Lower lobe of right lung (tissue), 2 donors: ENCODE data around the gene C15orf40. TPM values are rescaled to one million over a fixed set of nuclear protein-coding genes. Genes with fewer than 3 reads are reported as not detected.

Source experiments
- ATAC-seq, 2 donors: fragments of 200-7000 bp; cut with Tn5 transposase; one replicate each; pipeline ENCODE4 v1.9.1; 2020 to 2022; ENCODE audit warnings: mild to moderate bottlenecking in 2 of 2, moderate library complexity in 2 of 2
- DNase-seq: peaks from one replicate; pipeline ENCODE4 v3.0.0-alpha.2; 2020
- H3K27ac ChIP-seq: fragments of 200-600 bp; one replicate; pipeline ENCODE4 v1.8.0; 2022
- H3K27me3 ChIP-seq: fragments of 200-600 bp; one replicate; pipeline ENCODE4 v1.8.0; 2022; ENCODE audit warnings: low read depth
- H3K36me3 ChIP-seq: fragments of 200-600 bp; one replicate; pipeline ENCODE4 v1.8.0; 2022; ENCODE audit warnings: mild to moderate bottlenecking
- H3K4me1 ChIP-seq: fragments of 200-600 bp; one replicate; pipeline ENCODE4 v1.8.0; 2022
- H3K4me3 ChIP-seq: fragments of 200-600 bp; one replicate; pipeline ENCODE4 v1.8.0; 2022; ENCODE audit warnings: mild to moderate bottlenecking
- H3K9me3 ChIP-seq: fragments of 200-600 bp; one replicate; pipeline ENCODE4 v1.8.0; 2022
- intact Hi-C: fragments of 100-400 bp; cut with DNase I; formaldehyde crosslinking; loops from one replicate; pipeline ENCODE4 v1.11.0; 2022
- total RNA-seq: library from RNA; stranded (reverse); fragmentation: NEBNext Ultra II Directional; extraction: Animal tissue kit (Norgen Biotek cat#: 25700); gene quantifications from one replicate; pipeline ENCODE4 v1.2.1, GENCODE V29; 2021
- TF ChIP-seq, protein P1 (sequence below): fragments of 200-600 bp; IDR thresholded peaks from one replicate; pipeline ENCODE4 v1.8.0; 2022; ENCODE audit warnings: antibody characterized with exemption, mild to moderate bottlenecking
- donor health status: DM: no; HTN: yes; CAD: no; lungs with severe emphysema.

The C15orf40 gene
- total RNA-seq, 1 donor from 2014 or later, result 17.8 TPM

GRCh38 chr15:82970696-82971095 lies 40.7 kb downstream of the C15orf40 start:
- no peaks in the 10 kb centered on the region for H3K27me3 ChIP-seq
- intact Hi-C loops, result no loop called here
- H3K36me3 ChIP-seq, result no peaks in the 10 kb centered on the region
- H3K4me1 ChIP-seq, result no peaks in the 10 kb centered on the region
- ATAC-seq (no peak), DNase-seq (no peak)
- TF ChIP-seq, protein P1, sequence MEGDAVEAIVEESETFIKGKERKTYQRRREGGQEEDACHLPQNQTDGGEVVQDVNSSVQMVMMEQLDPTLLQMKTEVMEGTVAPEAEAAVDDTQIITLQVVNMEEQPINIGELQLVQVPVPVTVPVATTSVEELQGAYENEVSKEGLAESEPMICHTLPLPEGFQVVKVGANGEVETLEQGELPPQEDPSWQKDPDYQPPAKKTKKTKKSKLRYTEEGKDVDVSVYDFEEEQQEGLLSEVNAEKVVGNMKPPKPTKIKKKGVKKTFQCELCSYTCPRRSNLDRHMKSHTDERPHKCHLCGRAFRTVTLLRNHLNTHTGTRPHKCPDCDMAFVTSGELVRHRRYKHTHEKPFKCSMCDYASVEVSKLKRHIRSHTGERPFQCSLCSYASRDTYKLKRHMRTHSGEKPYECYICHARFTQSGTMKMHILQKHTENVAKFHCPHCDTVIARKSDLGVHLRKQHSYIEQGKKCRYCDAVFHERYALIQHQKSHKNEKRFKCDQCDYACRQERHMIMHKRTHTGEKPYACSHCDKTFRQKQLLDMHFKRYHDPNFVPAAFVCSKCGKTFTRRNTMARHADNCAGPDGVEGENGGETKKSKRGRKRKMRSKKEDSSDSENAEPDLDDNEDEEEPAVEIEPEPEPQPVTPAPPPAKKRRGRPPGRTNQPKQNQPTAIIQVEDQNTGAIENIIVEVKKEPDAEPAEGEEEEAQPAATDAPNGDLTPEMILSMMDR, result no peak
- H3K4me3 ChIP-seq, result no peak overlapping the region
- H3K27ac ChIP-seq, result no peak overlapping the region
- H3K9me3 ChIP-seq, result no peaks in the 10 kb centered on the region

GRCh38 chr15:82970078-82970686 lies 41.3 kb downstream of the C15orf40 start:
- intact Hi-C loops, result no loop called here
- H3K27me3 ChIP-seq, result no peaks in the 10 kb centered on the region
- TF ChIP-seq, protein P1, result no peak
- no peak for ATAC-seq
- no peak overlapping the region for H3K4me3 ChIP-seq
- no peaks in the 10 kb centered on the region for H3K4me1 ChIP-seq
- H3K27ac ChIP-seq, result no peak overlapping the region
- no peak for DNase-seq
- no peaks in the 10 kb centered on the region for H3K9me3 ChIP-seq
- H3K36me3 ChIP-seq, result no peaks in the 10 kb centered on the region

- Histone ChIP-seq H3K27ac (no peak overlapping the region), H3K9me3 (no peaks in the 10 kb centered on the region), H3K27me3 (no peaks in the 10 kb centered on the region), H3K4me3 (no peak overlapping the region), H3K36me3 (no peaks in the 10 kb centered on the region), H3K4me1 (no peaks in the 10 kb centered on the region)
- ATAC-seq (no peak), DNase-seq (no peak)
- TF ChIP-seq, protein P1, result no peak
- intact Hi-C loops, result no loop called here
These were observed 42.1 kb downstream of the C15orf40 start for GRCh38 chr15:82969353-82969752.

- no peak for DNase-seq
- Histone ChIP-seq H3K27me3 (no peaks in the 10 kb centered on the region), H3K4me3 (no peak overlapping the region), H3K27ac (no peak overlapping the region), H3K36me3 (no peaks in the 10 kb centered on the region), H3K9me3 (no peaks in the 10 kb centered on the region), H3K4me1 (no peaks in the 10 kb centered on the region)
- intact Hi-C loops, result no loop called here
- TF ChIP-seq, protein P1, result no peak
- ATAC-seq, result no peak
These were observed 43.4 kb downstream of the C15orf40 start for GRCh38 chr15:82968066-82968465.

DNA sequence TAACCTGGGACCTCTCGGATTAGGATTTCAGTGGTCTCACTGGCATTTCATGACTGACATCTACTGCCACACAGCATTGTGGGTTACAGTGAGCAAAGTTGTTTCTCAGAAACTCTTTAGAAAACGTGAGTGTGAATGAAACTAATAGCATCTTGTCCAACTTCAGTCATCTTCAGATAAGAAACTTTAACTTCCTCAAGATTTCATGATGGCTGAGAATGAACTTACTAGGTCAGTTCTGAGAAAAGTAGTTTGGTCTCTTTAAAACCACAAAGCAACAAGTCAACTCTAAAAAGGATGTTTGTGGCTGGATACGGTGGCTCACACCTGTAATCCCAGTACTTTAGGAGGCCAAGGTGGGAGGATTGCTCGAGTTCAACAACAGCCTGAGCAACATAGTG lies 44.8 kb downstream of the C15orf40 start:
- intact Hi-C loops, result no loop called here
- no peaks in the 10 kb centered on the region for H3K27me3 ChIP-seq
- H3K4me1 ChIP-seq, result no peaks in the 10 kb centered on the region
- ATAC-seq (no peak), DNase-seq (no peak)
- H3K4me3 ChIP-seq, result no peak overlapping the region
- no peaks in the 10 kb centered on the region for H3K36me3 ChIP-seq
- no peaks in the 10 kb centered on the region for H3K9me3 ChIP-seq
- TF ChIP-seq, protein P1, result no peak
- H3K27ac ChIP-seq, result no peak overlapping the region

GRCh38 chr15:82964890-82965289 lies 46.5 kb downstream of the C15orf40 start:
- TF ChIP-seq, protein P1, result no peak
- H3K4me1 ChIP-seq, result no peaks in the 10 kb centered on the region
- no peaks in the 10 kb centered on the region for H3K9me3 ChIP-seq
- H3K4me3 ChIP-seq, result no peak overlapping the region
- no peak overlapping the region for H3K27ac ChIP-seq
- no peak for DNase-seq
- intact Hi-C loops, result no loop called here
- no peaks in the 10 kb centered on the region for H3K36me3 ChIP-seq
- H3K27me3 ChIP-seq, result no peaks in the 10 kb centered on the region
- ATAC-seq, result no peak
